Measurements from ENCODE around the gene USP35.

- TF ChIP-seq CTCF (IDR thresholded peaks at IDR 0.05) (no peak), POLR2AphosphoS5 (IDR thresholded peaks at IDR 0.05; ENCODE audit: insufficient read depth in 1 of 2, low read depth in 1 of 2) (peak; percentile 65 to 87)
These were observed 19.9 kb upstream of the USP35 start for GRCh38 chr11:78168539-78169477.
